Measurements from ENCODE around the gene ADCY7. TPM values are rescaled to one million over a fixed set of nuclear protein-coding genes. Genes with fewer than 3 reads are reported as not detected.

ADCY7 gene
- total RNA-seq, 1 experiment from 2014 or later = 5.9 TPM

- TF ChIP-seq, protein P1, sequence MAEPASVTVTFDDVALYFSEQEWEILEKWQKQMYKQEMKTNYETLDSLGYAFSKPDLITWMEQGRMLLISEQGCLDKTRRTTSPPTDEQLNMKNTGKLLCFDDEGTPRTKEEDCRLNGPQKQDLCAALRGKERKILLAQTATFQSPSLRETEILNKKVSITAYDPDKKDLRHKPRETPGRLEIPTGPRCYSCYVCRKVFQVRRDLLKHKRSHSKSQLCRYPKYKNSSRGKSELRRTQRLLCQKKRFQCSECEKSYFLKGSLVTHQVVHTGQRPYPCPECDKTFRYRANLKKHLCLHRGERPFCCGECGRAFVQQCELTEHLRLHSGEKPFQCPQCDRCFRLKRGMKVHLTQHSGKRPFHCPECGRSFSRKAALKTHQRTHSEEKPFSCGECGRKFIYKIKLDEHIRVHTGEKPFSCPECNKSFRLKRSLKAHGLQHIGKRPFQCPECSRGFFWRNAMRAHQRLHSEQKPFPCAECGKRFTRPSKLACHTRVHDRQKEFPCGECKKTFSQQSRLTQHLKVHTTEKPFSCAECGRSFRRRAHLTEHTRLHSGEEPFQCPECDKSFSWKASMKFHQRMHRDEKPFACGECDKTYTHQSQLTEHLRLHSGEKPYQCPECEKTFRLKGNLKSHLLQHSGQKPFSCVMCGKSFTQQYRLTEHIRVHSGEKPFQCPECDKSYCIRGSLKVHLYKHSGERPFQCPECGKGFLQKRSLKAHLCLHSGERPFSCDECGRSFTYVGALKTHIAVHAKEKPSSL (CRISPR knock-in tag; conservative IDR thresholded peaks at IDR 0.05) = no peak
Measured at GRCh38 chr16:50326835-50327465, 60.6 kb downstream of the ADCY7 start (continued).

- Mint-ChIP-seq H3K27ac (no peak overlapping the region), H3K4me1 (no peaks in the 10 kb centered on the region), H3K4me3 (no peak overlapping the region), H3K9me3 (0 out of 2 replicates have a peak, but pooled peaks cover 3% of the 10 kb centered on the region), H3K27me3 (ENCODE audit: low read depth) (no peaks in the 10 kb centered on the region), H3K36me3 (peaks cover 47% of the 10 kb centered on the region)
- ChIA-PET CTCF (interaction anchor here (1.6 to 1.9 kb wide), 3 partner anchors 9 to 336 kb away, joined by 4 to 9 read pairs (median 5); no protein-coding TSS in a partner anchor), POLR2A (no interaction called here)
- no peak for TF ChIP-seq NR3C1 (CRISPR knock-in tag; conservative IDR thresholded peaks at IDR 0.05; ENCODE audit: low read depth)
- TF ChIP-seq, protein P2, sequence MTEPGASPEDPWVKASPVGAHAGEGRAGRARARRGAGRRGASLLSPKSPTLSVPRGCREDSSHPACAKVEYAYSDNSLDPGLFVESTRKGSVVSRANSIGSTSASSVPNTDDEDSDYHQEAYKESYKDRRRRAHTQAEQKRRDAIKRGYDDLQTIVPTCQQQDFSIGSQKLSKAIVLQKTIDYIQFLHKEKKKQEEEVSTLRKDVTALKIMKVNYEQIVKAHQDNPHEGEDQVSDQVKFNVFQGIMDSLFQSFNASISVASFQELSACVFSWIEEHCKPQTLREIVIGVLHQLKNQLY (CRISPR knock-in tag; IDR thresholded peaks at IDR 0.05) = no peak
- TF ChIP-seq ZNF232 (CRISPR knock-in tag; IDR thresholded peaks at IDR 0.05) = no peak
- TF ChIP-seq CTCF (IDR thresholded peaks at IDR 0.05) = no peak
- TF ChIP-seq HMGA2 (CRISPR knock-in tag; IDR thresholded peaks at IDR 0.05) = no peak
- TF ChIP-seq GABPB1 (CRISPR knock-in tag; IDR thresholded peaks at IDR 0.05) = no peak
- no peak for TF ChIP-seq ATF6 (CRISPR knock-in tag; IDR thresholded peaks at IDR 0.05)
- TF ChIP-seq ZNF423 (CRISPR knock-in tag; IDR thresholded peaks at IDR 0.05) = no peak
- no peak for TF ChIP-seq SMAD3 (CRISPR knock-in tag; IDR thresholded peaks at IDR 0.05; ENCODE audit: borderline replicate concordance)
- no peak for TF ChIP-seq JAZF1 (CRISPR knock-in tag; IDR thresholded peaks at IDR 0.05)
- TF ChIP-seq GRHL2 (CRISPR knock-in tag; IDR thresholded peaks at IDR 0.05; ENCODE audit: insufficient replicate concordance, severe bottlenecking) = no peak
- TF ChIP-seq HMGXB4 (CRISPR knock-in tag; IDR thresholded peaks at IDR 0.05) = no peak
- no peak for TF ChIP-seq ATF1 (CRISPR knock-in tag; IDR thresholded peaks at IDR 0.05)
- TF ChIP-seq, protein P3, sequence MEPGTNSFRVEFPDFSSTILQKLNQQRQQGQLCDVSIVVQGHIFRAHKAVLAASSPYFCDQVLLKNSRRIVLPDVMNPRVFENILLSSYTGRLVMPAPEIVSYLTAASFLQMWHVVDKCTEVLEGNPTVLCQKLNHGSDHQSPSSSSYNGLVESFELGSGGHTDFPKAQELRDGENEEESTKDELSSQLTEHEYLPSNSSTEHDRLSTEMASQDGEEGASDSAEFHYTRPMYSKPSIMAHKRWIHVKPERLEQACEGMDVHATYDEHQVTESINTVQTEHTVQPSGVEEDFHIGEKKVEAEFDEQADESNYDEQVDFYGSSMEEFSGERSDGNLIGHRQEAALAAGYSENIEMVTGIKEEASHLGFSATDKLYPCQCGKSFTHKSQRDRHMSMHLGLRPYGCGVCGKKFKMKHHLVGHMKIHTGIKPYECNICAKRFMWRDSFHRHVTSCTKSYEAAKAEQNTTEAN (CRISPR knock-in tag; IDR thresholded peaks at IDR 0.05) = no peak
- TF ChIP-seq ZNF121 (CRISPR knock-in tag; IDR thresholded peaks at IDR 0.05) = no peak
- DNase-seq (ENCODE audit: low spot score) (no peak), ATAC-seq (no peak)
Measured at GRCh38 chr16:50329446-50330189, 63.3 kb downstream of the ADCY7 start.

Measured in WTC11 (cell line).